Uterus (tissue), 4 donors: Measurements from ENCODE around the gene CCDC38. TPM values are rescaled to one million over a fixed set of nuclear protein-coding genes. Genes with fewer than 3 reads are reported as not detected.
A peak's percentile ranks its signal among the peaks of the same experiment; 100 is the strongest.

Experiments used
- DNase-seq, 2 donors: peaks; one replicate each; pipeline ENCODE4 v3.0.0-alpha.2; 2019 to 2020
- H3K27ac ChIP-seq, 2 donors: fragments of 200-600 bp; sonication (generic); 1 replicate in 1 of 2; 2 replicates in 1 of 2; pipeline ENCODE4 v1.5.1; 2016 to 2018
- H3K27me3 ChIP-seq, 2 donors: fragments of 200-600 bp; sonication (generic); one replicate each; pipeline ENCODE4 v1.5.1; 2018 to 2019; ENCODE audit warnings: control low read depth in 1 of 2
- H3K36me3 ChIP-seq, 2 donors: fragments of 200-600 bp; sonication (generic); one replicate each; pipeline ENCODE4 v1.5.1; 2019; ENCODE audit warnings: control low read depth in 1 of 2
- H3K4me1 ChIP-seq, 2 donors: fragments of 200-600 bp; sonication (generic); one replicate each; pipeline ENCODE4 v1.5.1; 2018 to 2019; ENCODE audit warnings: control low read depth in 1 of 2
- H3K4me3 ChIP-seq, 2 donors: fragments of 200-600 bp; sonication (generic); 1 replicate in 1 of 2; 2 replicates in 1 of 2; pipeline ENCODE4 v1.5.1; 2018 to 2019; ENCODE audit warnings: mild to moderate bottlenecking in 1 of 2
- H3K9me3 ChIP-seq, 2 donors: fragments of 200-600 bp; sonication (generic); one replicate each; pipeline ENCODE4 v1.5.1; 2019; ENCODE audit warnings: control low read depth in 1 of 2
- POLR2A ChIP-seq, 2 donors: fragments of 450-650 bp; IDR thresholded peaks; one replicate each; pipeline ENCODE4 v1.6.1; 2016; ENCODE audit warnings: antibody characterized with exemption in 2 of 2, mild to moderate bottlenecking in 1 of 2, moderate library complexity in 1 of 2
- intact Hi-C: fragments of 100-400 bp; cut with DNase I; formaldehyde crosslinking; loops from one replicate; pipeline ENCODE4 v1.15.1; 2023; ENCODE audit warnings: low total_unique reads
- total RNA-seq, 4 donors: library from RNA; depleted of rRNA in 3 of 4; stranded (reverse); fragments of >200 nt in 3 of 4; gene quantifications; one replicate each; pipeline versions ENCODE4 v1.1.0 to v1.2.4, GENCODE V29; 2014 to 2023
- TF ChIP-seq, protein P1 (sequence below), 4 experiments: fragments of 200-600 bp in 2 of 4; fragments of 450-650 bp in 2 of 4; sonication (generic) in 2 of 4; IDR thresholded peaks; one replicate each; pipeline ENCODE4 v1.5.1; 2016 to 2019; ENCODE audit warnings: antibody characterized with exemption in 4 of 4, mild to moderate bottlenecking in 2 of 4, moderate library complexity in 1 of 4
- donor health status: DM: yes; HTN: yes; CAD: no.

CCDC38 gene
- total RNA-seq, 4 donors from 2014 or later = 0.49 TPM; not detected in 3

DNA sequence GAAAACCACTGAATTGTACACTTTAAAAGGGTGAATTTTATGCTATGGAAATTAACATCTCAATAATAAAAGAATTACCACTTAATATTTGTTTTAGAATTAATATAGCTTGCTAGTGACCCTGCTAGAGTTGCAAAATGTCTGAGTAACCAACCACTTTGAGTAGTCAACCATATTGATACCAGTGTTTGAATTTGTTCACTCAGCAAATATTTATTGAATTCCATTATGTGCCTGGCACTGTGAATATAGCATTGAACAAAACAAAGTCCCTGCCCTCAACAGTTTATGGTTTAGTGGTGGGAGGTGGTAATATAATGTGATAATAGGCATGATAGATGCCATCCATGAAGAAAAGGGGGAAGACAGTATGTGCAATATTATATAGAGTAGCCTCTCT lies 79.1 kb downstream of the CCDC38 start:
- TF ChIP-seq, protein P1, sequence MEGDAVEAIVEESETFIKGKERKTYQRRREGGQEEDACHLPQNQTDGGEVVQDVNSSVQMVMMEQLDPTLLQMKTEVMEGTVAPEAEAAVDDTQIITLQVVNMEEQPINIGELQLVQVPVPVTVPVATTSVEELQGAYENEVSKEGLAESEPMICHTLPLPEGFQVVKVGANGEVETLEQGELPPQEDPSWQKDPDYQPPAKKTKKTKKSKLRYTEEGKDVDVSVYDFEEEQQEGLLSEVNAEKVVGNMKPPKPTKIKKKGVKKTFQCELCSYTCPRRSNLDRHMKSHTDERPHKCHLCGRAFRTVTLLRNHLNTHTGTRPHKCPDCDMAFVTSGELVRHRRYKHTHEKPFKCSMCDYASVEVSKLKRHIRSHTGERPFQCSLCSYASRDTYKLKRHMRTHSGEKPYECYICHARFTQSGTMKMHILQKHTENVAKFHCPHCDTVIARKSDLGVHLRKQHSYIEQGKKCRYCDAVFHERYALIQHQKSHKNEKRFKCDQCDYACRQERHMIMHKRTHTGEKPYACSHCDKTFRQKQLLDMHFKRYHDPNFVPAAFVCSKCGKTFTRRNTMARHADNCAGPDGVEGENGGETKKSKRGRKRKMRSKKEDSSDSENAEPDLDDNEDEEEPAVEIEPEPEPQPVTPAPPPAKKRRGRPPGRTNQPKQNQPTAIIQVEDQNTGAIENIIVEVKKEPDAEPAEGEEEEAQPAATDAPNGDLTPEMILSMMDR (IDR thresholded peaks at IDR 0.05) = no peak
- TF ChIP-seq POLR2A (IDR thresholded peaks at IDR 0.05) = no peak
- intact Hi-C loops = no loop called here

DNA sequence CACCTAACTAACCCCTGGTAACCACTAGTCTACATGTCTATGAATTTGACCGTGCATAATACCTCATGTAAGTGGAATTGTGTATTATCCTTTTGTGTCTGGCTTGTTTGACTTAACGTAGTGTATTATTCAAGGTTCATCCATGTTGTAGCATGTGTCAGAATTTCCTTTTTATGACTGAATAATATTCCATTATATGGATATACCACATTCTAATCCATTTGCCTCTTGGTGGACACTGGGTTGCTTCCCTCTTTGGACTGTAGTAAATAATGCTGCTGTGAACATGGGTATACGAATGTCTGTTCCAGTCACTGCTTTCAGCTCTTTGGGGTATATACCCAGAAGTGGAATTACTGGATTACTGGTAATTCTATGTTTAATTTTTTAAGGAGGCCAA lies 80.4 kb downstream of the CCDC38 start:
- DNase-seq = no peak
- Histone ChIP-seq H3K36me3 (no peaks in the 10 kb centered on the region), H3K27ac (no peak overlapping the region), H3K4me3 (no peak overlapping the region), H3K27me3 (no peaks in the 10 kb centered on the region), H3K9me3 (no peaks in the 10 kb centered on the region), H3K4me1 (no peaks in the 10 kb centered on the region)
- intact Hi-C loops = no loop called here
- TF ChIP-seq POLR2A (IDR thresholded peaks at IDR 0.05) = no peak
- TF ChIP-seq, protein P1 (IDR thresholded peaks at IDR 0.05) = no peak

More for the DNA sequence above, 79.1 kb downstream of the CCDC38 start:
- H3K27ac ChIP-seq = no peak overlapping the region
- no peaks in the 10 kb centered on the region for H3K9me3 ChIP-seq
- DNase-seq = no peak
- no peaks in the 10 kb centered on the region for H3K27me3 ChIP-seq
- no peaks in the 10 kb centered on the region for H3K36me3 ChIP-seq
- no peak overlapping the region for H3K4me3 ChIP-seq
- no peaks in the 10 kb centered on the region for H3K4me1 ChIP-seq

DNA sequence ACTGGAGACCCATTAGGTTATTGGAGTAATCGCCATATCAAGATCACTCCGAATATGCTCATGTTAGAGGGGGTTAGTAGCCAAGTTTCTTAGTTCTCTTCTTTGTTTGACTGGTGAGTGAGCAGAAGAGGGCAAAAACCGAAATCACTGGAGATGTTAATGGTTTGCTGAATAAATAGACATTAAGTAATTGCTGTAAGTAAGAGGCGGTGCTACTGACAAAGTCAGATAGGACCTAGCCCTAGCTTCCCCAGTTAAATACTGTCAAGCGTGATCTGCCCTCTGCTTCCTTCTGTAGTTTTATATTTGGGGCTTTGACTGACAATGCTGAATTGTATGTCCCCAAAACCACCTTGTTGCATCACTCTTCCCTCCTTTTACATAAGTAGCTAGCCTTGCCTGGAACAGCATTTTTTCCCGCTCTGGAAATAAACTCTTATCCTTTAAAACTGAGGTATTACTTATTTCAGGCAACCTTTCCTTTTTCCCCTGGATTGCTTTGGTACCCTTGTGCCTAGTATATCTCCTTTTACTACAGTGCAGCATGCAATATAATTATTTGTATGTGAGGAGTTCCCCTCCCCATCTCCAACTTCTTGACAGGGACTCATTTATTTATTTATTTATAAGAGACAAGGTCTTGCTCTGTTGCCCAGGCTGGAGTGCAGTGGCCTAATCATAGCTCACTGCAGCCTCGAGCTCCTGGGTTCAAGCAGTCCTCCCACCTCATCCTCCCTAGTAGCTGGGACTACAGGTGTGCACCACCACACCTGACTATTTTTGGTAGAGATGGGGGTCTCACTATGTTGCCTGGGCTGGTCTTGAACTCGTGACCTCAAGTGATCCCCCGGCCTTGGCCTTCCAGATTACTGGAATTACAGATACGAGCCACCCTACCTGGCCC lies 82.2 kb downstream of the CCDC38 start:
- Histone ChIP-seq H3K4me3 (peak overlapping the region in 1 of 2 donors; percentile 74), H3K4me1 (no peaks in the 10 kb centered on the region)
- intact Hi-C loops = no loop called here

DNA sequence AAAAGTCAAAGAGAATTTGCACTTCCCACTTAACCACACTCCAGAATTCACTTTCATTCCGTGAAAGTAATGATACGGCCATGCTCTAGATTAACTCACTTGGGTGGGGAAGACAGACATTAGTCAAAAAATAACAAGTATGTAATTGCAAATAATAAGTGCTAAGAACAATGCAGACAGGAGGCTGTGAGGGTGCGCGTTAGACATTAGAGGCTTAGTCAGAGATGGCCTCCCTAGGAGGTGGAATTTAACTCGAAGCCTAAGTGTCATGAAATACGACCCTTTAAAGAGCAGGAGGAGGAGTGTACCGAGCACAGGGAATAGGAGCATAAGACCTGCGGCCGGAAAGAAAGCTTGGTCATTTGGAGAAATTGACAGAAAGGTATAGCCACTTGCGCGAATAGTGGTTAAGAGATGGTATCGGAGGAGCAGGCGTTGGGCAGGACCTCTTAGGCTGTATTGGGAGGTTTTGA lies 83.0 kb downstream of the CCDC38 start:
- intact Hi-C loops = no loop called here
- no peak for DNase-seq
- H3K27me3 ChIP-seq = no peaks in the 10 kb centered on the region
- peak overlapping the region; percentile 76 to 80 for H3K27ac ChIP-seq
- H3K36me3 ChIP-seq = no peaks in the 10 kb centered on the region
- TF ChIP-seq, protein P1 (IDR thresholded peaks at IDR 0.05) = no peak
- TF ChIP-seq POLR2A (IDR thresholded peaks at IDR 0.05) = no peak
- H3K4me3 ChIP-seq = peak overlapping the region; percentile 74
- no peaks in the 10 kb centered on the region for H3K9me3 ChIP-seq
- H3K4me1 ChIP-seq = no peaks in the 10 kb centered on the region

More for the DNA sequence above, 82.2 kb downstream of the CCDC38 start:
- DNase-seq = no peak
- H3K27me3 ChIP-seq = no peaks in the 10 kb centered on the region
- H3K27ac ChIP-seq = no peak overlapping the region
- H3K36me3 ChIP-seq = no peaks in the 10 kb centered on the region
- H3K9me3 ChIP-seq = no peaks in the 10 kb centered on the region
- TF ChIP-seq, protein P1 (IDR thresholded peaks at IDR 0.05) = no peak
- TF ChIP-seq POLR2A (IDR thresholded peaks at IDR 0.05) = no peak
